ENCODE measurements around the gene STK39.

The STK39 gene

DNA sequence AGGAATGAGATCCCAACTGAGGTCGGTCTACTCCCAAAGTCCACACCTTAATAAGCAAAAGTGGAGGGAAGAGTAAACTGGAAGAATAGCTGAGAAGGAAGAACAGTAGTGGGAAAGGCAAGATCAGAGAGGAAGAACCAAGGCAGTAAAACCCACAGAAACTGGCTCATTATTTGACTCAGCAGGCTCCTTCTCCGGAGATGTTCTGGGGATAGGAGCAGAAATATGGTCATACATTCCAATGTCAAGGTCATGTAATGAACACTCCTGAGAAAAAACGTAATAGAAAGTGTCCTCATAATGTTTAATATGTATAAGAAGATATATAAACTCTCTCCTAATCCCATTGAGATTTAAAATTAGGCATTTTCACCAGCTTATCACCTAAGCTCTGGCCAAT lies 39.5 kb downstream of the STK39 start:
- no peak for DNase-seq

DNA sequence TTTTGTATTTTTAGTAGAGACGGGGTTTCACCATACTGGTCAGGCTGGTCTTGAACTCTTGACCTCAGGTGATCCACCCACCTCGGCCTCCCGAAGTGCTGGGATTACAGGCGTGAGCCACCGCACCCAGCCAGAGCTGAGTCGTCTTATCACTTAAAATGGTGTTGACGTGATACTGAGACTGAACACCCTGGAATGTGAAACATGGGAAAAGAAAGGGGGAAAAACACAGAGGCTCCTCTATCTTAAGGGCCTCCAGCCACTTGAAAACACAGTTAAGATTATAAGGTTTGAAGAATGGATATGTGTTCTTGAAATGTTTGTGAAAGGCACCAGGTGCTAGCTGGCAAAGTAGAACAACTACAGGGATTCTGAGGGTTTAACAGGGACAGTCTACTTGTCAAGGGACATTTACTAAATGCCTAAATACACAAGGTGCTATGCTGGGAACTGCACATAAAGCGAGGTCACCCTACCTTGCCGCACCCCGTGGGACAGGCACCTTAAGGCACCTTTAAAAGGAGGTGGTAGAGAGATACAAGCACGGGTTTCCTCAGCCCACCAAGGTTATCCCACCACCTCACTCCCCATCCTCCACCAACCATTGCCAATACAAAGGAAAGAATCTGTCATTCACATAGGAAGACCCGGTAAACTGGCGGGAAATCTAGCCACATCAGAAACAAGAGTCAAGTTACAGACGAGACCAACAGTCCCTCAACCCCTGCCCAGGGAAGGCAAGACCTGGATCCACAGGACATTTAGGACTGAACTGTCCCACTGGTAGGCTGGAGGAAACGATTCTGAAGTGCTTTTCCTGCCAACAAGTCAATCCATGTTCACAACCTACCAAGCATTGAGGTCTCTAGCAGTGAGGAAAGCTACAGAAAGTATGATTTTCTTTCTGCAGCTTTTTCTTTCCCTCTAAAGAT lies 43.4 kb downstream of the STK39 start:
- DNase-seq = no peak

DNA sequence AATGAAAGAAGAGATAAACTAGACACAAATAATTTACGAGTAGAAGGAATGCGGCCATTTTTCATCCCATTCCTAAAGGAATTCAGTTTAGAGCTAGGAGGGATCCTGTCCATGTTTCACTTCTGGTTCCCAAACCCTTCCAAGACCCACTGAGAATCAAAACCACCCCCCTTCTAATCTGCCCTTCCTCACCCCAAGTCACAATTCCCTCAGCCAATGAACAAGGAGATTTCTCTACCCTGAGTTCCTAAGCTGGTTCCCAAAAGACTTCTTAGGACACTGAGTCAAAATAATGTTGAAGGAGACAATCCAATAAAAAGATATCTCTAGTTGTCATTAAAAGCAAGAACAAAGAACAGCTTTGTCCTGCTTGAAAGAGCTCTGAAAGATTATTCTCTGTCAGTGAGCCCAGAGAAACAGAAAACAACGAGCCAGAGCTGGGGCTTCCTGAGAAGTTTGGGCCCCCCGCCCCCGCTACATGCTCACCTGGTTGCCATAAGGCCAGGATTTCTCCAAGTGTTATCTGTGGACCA lies 45.7 kb downstream of the STK39 start:
- no peak for DNase-seq

DNA sequence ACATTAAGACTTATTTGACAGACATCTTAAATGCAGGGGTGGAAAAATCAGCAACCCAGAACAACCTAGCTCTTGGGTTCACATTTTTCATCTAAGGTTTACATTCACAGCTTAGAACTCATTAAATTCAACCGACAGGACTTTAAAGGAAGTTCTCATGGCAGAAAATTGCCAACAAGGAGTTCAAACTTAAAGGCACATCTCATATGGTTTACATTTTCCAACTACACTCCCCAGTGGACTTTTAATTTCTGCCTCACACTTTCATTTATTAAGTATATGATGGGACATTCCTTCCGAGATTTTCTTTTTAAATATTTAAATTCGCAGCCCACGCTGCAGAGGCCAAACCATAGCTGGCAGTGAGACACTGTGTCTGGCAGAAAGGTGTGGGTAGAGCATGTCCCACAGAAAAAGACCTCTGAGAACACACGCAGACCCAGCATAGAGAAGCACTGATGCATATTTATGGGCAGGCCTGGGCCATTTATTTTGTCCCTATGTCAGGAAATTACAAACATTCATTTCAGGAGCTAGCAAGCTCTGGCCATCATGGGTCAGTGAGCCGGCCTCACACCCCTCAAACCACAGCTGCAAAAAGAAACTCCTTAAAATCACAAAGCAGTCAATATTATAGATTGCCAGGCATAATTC lies 46.3 kb downstream of the STK39 start:
- no peak for DNase-seq

DNA sequence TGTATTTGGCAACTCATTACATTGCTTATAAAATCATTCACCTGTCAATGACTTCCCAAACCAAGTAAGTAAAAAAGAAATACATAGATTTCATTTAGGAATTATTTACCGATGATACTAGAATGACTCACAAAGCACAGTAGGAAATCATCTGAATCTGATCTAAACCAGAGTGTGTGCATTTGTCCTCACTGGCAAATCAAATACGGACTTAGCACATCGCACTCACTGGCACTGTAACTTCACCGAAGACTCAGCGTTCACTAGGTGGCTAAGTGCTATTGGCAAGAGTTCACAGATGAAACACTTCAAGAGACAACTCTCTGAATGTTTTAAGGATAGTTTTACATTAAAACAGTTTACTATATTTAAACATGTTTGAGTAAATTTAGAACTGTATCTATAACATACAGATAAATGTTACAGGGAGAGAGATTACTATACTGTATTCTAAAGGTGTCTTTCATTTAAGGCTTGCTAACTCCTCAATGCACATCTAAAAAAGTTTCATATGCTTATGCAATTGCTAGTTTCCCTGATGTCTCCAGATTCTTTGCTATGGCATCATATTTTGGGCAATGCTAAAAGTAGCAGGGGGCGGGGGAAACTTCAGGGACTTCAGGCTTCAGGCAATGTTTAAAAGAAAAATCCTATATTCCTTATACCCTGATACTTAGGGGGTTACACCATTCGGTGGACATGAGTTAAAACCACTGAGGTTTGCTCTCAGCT lies 48.8 kb downstream of the STK39 start:
- DNase-seq = no peak

DNA sequence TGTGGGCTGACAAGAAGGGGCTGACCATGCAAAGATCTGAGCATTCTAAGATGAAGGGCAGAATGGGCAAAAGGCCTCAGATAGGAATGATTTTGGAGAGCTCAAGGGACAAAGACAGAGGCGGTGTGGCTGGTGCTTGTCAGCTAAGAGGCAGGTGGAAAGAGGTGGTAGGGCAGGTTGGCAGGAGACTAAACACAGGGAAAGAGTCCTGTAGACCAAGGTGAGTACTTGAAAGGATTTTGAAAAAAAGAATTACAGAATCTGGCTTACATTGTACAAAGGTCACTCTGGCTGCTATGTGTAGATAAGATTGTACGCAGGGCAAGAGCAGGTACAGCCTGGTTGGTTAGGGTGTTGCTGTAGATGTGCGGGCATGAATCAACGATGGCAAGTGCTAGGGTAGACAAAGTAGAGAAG lies 50.6 kb downstream of the STK39 start:
- DNase-seq = no peak

DNA sequence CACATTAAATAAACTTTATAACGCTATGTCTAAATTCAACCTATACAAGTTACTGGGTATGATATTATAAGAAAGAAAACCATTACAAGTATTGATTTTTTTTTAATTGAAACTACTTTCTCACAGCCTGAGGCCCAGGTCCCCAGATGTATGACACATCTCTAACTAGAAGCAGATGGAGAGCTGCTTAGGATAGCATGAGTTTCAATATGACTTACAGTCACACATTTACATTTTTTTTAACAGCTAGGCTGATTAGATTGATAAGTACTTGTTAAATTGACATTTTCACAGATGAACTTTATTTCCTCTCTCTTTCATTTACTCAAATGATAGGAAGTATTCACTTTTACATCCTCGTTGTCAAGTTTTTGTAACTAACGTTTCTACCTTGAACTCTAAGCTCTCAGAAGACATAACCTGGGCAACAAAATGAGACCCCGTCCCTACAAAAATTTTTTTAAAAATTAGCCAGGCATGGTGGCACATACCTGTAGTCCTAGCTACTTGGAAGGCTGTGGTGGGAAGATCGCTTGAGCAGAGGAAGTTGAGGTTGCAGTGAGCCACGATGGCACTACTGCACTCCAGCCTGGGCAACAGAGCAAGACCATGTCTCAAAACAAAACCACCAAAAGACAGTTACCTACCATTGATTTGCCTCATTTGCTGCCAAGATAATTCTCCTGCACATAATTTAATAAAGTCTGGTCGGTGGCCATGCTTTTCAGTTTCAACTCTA lies 52.4 kb downstream of the STK39 start:
- no peak for DNase-seq

DNA sequence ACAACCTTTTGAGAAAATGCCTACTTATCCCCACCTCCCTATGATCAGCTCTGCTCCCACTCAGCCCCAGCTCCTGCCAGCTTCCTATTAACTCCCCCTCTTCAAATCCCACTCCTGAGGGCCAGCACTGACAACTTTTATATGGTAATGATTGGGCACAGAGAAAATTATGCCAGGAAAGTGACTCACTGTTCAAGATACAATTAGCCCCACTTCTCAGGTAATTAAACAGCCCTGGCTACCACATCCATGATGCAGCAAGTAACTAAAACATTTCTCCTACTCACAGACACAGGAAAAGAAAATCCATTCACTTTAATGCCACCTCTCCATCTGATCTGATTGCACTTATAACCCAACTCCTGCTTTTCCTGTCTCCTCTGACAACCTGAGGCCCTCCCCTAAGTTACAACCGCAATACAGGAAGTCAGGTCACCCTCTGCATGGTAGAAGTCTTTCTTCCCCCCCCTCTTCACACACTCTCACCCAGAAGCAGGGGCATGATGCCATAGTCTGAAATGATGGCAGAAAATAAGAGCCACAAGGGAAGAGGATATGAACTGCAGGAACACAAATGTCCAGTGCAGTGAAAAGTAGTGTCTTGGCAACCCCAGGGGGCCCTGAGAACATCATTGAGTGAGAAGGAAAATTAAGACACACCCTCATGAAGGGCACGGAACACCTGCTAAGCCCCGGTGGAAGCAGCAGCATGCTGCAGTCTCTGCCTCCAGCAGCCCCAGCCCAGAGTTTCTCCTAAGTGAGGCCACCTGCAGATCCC lies 54.4 kb downstream of the STK39 start:
- DNase-seq = peak; percentile 18

DNA sequence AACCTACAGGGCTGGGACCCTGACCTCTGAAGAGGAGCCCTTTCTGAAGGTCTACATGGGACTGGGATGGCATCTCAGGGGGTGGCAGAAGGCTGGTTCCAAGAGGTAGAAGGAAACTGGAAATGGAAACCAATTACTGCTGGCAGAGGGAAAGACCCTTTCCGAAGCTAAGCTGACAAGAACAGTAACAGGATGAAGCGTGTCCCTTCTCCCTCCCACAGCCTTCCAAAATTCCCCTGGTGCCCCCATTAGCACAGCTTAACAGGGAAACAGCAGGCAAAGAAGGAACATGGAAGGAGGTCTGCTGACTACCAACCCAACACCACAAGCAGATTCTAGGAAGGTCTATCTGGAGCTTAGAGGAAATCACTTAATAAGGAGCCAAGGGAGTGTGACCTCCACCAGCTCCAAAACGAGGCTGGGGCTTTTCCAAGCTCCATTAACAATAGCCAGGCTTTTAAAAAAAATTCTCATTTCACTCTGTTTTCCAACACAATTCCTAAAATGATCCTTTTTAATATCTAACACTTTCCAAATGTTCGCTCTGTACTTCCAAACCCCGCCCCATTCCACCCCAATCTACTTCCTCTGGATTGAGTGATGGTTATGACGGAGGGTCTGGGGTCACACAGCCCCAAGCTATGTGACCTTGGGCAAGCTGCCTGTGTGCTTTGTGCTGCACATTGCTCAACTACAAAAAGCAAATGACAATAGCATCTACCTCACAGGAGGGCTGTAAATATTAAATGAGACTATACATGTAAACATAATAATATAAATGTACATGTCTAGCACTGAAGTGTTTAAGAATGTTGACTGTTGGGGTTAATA lies 55.2 kb downstream of the STK39 start:
- DNase-seq = no peak

DNA sequence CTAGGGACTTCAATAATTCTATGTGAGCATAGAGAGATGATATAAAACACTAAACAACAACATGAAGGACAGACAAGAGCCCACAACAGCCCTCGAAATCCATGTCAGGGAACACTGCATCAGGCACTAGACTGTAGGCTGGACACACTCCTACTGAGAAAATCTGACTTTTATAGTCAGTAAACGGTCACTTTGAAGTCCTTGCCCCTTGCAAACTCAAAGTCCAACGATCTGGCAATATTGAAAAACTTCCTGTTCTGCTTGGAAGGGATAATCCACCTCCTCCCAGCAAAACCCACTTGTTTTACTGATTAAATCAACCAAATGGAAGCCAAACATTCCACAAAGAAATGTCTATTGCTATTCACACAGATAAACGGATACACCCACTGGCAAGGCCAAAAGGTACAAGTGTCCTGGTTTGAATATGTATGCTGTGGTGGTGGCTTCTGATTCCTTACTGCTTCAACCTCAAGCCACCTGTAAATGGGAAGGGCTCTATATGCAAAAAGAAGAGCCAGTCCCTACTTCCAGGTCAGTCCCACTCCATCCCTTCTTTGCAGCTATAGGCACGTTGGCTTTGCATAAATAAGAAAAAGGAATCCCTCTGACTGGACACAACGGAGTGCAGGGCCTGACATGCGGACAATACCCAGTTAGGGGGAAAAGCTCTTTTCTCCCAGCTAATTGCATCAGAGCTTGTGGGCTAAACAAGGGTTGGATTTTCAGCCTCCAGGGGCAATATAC lies 56.6 kb downstream of the STK39 start:
- DNase-seq = no peak

DNA sequence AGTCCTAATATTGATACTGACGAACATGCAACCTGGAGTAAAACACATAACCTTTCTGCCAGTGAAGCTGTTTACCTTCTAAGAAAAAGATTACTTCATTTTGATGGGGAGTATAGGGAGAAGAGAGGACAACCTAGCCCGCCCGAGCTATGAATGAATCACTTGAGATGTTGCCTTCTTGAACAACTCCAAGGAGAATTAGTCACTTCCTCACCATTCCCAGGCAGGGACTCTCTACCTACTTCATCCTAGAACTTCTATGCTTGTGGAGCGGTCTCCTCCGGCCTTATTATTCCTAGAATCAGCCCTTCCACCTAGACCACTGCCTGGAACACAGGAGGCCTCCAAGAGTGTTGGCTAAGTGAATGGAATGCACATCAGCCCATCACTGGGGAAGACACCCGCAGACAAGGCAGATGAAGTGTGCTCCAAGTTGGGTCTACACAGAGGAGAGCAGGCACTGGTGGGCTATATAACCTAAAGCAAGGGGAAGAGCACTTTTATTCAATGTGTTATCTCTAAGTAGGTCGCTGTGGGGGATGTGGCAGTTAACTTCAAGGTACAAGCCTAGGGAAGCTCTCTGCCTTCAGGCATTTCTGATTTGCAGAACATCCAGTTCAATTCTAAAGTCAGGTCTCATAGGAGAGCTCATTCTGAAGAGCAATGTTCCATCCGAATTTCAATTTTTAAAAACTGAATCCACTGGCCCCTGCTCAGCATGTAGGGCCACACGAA lies 57.4 kb downstream of the STK39 start:
- no peak for DNase-seq

DNA sequence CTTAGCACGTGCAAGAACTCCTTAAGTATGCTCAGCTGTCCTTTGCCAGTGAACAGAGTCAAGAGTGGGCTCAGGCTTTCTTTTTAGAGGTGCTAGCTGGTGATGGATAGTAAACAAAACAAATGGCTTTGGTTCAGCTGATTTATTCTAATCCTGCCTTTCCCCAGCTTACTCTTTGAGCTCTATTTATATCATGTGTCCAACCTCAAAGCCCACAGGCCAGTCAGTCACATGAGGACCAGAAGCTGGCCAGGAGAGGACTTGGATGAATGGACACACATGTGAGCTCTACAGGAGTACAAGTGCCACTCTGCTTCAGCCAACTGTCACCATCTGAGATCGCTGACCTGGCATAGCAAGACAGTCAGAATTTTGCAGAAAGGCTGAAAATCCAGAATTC lies 59.4 kb downstream of the STK39 start:
- DNase-seq = no peak

DNA sequence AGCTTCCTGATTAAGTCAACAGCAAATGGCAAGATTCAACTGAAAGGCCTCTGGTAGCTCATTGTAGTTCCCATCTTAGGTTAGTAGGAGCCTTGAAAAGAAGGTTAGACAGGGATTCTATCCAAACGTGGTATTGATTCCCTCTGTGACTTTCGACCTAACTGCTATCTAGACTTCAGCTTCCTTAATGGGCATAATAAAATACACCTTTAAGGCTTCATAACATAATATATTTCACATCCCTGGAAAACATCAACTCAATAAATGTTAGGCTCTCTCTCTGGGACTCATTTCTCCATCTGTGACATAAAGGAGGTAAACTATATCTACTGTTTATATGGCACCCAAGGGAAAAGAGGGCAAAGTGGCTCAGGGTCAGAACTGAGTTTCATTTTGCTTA lies 60.9 kb downstream of the STK39 start:
- no peak for DNase-seq

DNA sequence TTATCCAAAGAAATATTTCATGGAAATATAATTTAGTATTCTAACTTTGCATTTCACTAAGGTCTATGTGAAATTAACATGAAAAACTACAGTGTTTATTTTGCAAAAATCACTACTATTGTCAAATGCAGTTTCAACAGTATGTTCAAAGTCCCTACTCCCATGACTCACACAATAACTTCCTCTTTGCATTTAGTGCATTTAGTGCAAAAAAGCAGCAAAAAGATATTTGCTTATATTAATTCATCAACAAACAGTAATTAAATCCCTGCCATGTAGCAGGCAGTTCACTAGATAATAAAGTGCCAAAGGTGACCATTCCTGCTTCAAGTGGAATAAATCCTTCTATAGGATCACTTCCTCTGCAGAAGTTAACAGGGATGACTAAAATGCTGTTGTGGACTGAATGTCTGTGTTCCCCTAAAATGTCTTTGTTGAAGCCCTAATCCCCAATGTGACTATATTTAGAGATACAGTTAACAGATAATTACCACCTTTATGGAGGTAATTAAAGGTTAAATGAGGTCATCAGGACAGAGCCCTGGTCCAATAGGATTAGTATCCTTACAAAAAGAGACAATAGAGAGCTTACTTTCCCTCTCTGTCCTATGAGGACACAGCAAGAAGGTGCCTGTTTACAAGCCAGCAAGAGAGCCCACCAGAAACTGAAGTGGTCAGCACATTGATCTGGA lies 61.7 kb downstream of the STK39 start:
- DNase-seq = no peak

DNA sequence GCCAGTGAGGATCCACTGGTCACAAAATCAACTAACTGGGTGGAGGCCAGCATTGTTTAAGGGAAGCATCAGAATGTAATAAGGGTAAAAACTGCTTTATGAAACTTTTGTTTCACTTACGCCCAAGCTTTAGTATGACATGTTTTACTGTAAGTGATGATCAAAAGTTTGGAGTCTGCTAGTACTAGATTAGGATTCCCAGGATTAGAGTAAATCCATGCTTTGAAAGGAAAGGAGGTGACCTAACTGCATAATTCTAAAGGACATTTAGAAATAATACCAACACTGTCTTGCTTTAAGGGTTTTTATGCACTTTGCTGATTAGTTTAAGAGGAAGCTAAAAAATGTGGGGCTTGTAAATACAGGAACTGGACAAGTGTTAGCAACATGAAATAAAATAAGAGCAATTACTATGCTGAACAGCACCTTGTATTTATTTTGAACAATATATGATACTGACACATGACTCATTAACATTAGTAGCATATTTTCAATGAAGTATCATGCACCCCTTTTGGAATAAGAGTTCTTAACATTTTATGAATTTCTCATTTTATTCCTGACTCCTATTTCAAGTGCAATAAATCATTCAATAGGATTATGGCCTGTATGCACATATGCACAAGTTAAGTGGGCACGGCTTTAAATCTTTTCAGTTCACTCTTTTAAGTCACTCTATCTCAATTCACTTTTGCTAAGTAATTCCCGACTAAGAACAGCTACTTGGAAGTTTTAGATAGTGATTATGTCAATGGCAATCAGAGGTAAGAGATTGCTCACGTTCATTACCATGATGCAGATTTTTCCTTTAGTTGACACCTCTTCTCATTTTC lies 62.5 kb downstream of the STK39 start:
- no peak for DNase-seq

DNA sequence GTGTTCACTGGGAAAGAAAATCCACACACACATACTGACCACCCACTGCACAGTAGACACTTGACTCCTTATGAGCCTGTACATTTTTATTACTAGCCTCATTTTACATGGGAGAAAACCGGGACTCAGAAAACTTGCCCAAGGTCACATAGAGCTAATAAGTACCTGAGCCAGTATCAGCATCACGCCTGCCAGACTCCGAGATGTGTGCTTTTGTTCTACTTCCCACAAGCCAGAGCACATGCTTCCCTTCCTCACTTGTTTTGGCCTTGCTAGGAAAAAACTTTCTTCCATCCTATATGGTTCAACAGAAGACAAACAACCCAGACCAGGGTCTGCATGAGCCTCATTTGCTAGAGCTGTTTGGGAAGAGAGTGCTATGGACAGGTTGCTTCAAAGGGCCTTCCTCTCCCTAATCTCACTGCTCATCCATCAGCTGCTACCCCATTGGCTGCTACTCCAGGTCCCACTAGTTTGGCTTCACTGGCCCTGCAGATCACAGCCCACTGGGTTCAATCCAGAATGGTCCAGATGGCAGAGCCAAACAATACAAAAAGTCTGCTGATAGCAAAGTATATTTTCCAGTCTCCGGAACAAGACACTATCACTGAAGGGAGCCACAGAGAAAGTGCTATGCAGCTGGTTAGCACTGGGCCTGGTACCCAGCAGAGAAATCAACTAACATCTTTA lies 63.9 kb downstream of the STK39 start:
- DNase-seq = no peak

DNA sequence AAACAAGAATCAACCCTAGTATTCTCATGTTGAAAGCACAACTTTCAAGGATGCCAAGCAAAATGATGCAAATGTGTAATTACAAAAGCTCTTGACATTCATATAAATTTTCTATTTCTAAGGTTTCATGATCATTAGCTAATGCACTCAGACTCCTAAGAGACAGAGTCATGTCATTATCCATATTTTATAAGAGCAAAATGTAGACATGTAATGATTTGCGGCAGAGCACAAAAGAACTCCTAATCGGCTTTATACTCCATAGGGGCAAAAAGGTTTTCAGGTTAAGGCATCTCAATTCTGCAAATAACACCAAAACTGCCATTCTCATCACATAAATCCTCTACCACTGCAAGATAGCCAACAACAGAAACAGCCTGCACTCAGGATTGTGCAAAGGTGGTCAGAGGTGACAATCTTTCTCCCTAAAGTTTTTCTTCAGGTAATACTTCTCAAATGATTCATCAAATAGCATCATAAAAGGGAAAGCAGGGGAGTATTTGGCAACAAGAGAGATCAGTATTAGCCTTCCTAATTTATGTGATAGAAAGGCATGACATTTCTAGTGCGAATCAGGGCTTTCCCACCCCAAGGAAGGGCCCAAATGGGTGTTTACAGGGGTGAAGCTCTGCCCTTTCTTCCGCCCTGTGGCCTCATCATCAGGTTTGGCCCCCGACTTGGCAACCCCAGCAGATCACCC lies 64.7 kb downstream of the STK39 start:
- DNase-seq = no peak

Measured in activated CD4-positive, alpha-beta T cell treated with anti-CD3 and anti-CD28 coated beads, Interleukin-2, amount 50 U/mL, for 1 hour (primary cell).